Activated naive CD8-positive, alpha-beta T cell treated with anti-CD3 and anti-CD28 coated beads for 36 hours (primary cell): Measurements from ENCODE around the gene TACC2. TPM values are rescaled to one million over a fixed set of nuclear protein-coding genes. Genes with fewer than 3 reads are reported as not detected.

Experiments
- DNase-seq: peaks from one replicate; pipeline ENCODE4 v3.0.0; 2021
- H3K27ac Mint-ChIP-seq: one replicate; pipeline ENCODE4 v1.8.0; 2022; ENCODE audit warnings: mild to moderate bottlenecking, moderate library complexity, mixed read lengths
- H3K27me3 Mint-ChIP-seq: one replicate; pipeline ENCODE4 v1.8.0; 2022; ENCODE audit warnings: mild to moderate bottlenecking, mixed read lengths
- H3K36me3 Mint-ChIP-seq: one replicate; pipeline ENCODE4 v1.8.0; 2021; ENCODE audit warnings: mild to moderate bottlenecking, mixed read lengths
- H3K4me1 Mint-ChIP-seq: one replicate; pipeline ENCODE4 v1.8.0; 2021; ENCODE audit warnings: mixed read lengths
- H3K4me3 Mint-ChIP-seq: one replicate; pipeline ENCODE4 v1.8.0; 2022; ENCODE audit warnings: mild to moderate bottlenecking, moderate library complexity, mixed read lengths
- H3K9me3 Mint-ChIP-seq: one replicate; pipeline ENCODE4 v1.8.0; 2022; ENCODE audit warnings: mixed read lengths
- total RNA-seq, 2 experiments: library from RNA; stranded (reverse); gene quantifications; one replicate each; pipeline ENCODE4 v1.2.3, GENCODE V29; 2021

The TACC2 gene
- total RNA-seq, 2 experiments from 2014 or later, result not detected

- H3K36me3 Mint-ChIP-seq, result no peaks in the 10 kb centered on the region
- no peaks in the 10 kb centered on the region for H3K9me3 Mint-ChIP-seq
- no peak for DNase-seq
- no peak overlapping the region for H3K27ac Mint-ChIP-seq
- no peaks in the 10 kb centered on the region for H3K4me1 Mint-ChIP-seq
- peaks cover 8% of the 10 kb centered on the region for H3K27me3 Mint-ChIP-seq
- H3K4me3 Mint-ChIP-seq, result no peak overlapping the region
These were observed 297.9 kb downstream of the TACC2 start for GRCh38 chr10:122286867-122287266.

GRCh38 chr10:122287570-122287969, 298.6 kb downstream of the TACC2 start:
- H3K4me3 Mint-ChIP-seq, result no peak overlapping the region
- no peaks in the 10 kb centered on the region for H3K36me3 Mint-ChIP-seq
- no peaks in the 10 kb centered on the region for H3K9me3 Mint-ChIP-seq
- no peak for DNase-seq
- no peak overlapping the region for H3K27ac Mint-ChIP-seq
- peaks cover 3% of the 10 kb centered on the region for H3K27me3 Mint-ChIP-seq
- H3K4me1 Mint-ChIP-seq, result no peaks in the 10 kb centered on the region

- no peak for DNase-seq
- Mint-ChIP-seq H3K27ac (no peak overlapping the region), H3K27me3 (peaks cover 3% of the 10 kb centered on the region), H3K36me3 (no peaks in the 10 kb centered on the region), H3K4me1 (no peaks in the 10 kb centered on the region), H3K4me3 (no peak overlapping the region), H3K9me3 (no peaks in the 10 kb centered on the region)
These were observed 299.3 kb downstream of the TACC2 start for GRCh38 chr10:122288262-122288661.

- H3K36me3 Mint-ChIP-seq, result no peaks in the 10 kb centered on the region
- H3K27ac Mint-ChIP-seq, result no peak overlapping the region
- no peak for DNase-seq
These were observed 300.0 kb downstream of the TACC2 start for GRCh38 chr10:122288917-122289316.

GRCh38 chr10:122290334-122290733, 301.4 kb downstream of the TACC2 start:
- no peaks in the 10 kb centered on the region for H3K36me3 Mint-ChIP-seq
- no peak overlapping the region for H3K27ac Mint-ChIP-seq
- no peak overlapping the region for H3K4me3 Mint-ChIP-seq
- no peaks in the 10 kb centered on the region for H3K9me3 Mint-ChIP-seq
- no peak for DNase-seq
- H3K4me1 Mint-ChIP-seq, result peaks cover 2% of the 10 kb centered on the region
- H3K27me3 Mint-ChIP-seq, result peaks cover 3% of the 10 kb centered on the region

More at GRCh38 chr10:122288917-122289316, 300.0 kb downstream of the TACC2 start:
- H3K4me3 Mint-ChIP-seq, result no peak overlapping the region
- H3K4me1 Mint-ChIP-seq, result no peaks in the 10 kb centered on the region
- no peaks in the 10 kb centered on the region for H3K9me3 Mint-ChIP-seq
- peaks cover 3% of the 10 kb centered on the region for H3K27me3 Mint-ChIP-seq

DNA sequence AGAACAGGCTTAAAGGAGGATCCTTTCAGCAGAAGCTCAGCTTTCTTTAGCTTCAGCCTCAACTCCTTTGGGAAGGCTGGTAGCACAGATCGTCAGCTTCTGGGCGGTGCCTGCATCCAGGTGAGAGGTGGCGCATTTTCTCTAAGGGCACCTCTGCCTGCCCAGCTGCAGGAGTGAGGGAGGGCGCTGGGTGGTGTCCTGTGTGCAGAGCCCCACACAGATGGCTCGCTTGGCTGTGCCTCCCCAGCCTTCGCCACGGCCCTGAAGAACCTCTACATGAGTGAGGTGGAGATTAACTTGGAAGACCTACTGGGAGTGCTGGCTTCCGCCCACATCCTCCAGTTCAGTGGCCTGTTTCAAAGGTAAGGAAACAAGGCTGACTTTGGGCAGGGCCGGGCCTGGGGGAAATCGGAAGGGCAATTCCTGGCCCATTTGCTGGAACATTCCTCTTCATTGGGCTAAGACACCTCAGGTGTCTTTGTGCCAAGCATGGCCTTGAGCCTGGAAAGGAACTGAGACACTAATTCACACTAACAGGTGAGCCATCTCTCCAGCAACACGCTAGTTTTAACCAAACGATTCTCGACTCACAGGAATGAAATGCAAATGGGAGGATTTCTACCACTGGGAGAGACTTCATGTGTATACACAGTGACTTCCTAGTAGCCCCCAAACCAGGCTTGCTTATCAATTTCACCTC, 302.0 kb downstream of the TACC2 start:
- Mint-ChIP-seq H3K27ac (no peak overlapping the region), H3K27me3 (peaks cover 3% of the 10 kb centered on the region), H3K4me1 (peaks cover 2% of the 10 kb centered on the region), H3K9me3 (no peaks in the 10 kb centered on the region), H3K4me3 (no peak overlapping the region), H3K36me3 (no peaks in the 10 kb centered on the region)
- DNase-seq, result no peak

- Mint-ChIP-seq H3K4me3 (no peak overlapping the region), H3K27ac (no peak overlapping the region), H3K27me3 (peaks cover under 1% of the 10 kb centered on the region), H3K4me1 (peaks cover 2% of the 10 kb centered on the region), H3K9me3 (no peaks in the 10 kb centered on the region), H3K36me3 (no peaks in the 10 kb centered on the region)
- no peak for DNase-seq
These were observed 302.8 kb downstream of the TACC2 start for GRCh38 chr10:122291739-122292138.

DNA sequence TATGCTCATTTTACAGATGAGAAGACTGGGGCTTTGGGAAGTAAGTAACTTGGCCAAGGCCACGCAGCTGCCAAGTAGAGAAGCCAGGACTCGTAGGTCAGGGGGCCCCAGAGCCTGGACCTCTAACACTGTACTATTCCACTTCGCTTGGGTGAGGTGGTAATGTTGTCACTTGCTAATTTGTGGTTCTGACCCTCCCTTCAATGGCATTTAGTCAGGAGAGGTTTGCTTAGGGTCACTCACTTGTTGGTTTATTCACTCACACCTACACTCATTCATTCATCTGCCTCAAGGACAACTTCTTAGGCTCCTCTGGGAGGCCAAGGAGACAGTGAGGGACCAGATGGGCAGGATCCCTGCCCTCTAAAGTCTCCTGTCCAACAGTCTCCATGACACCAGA, 303.4 kb downstream of the TACC2 start:
- no peaks in the 10 kb centered on the region for H3K27me3 Mint-ChIP-seq
- H3K36me3 Mint-ChIP-seq, result no peaks in the 10 kb centered on the region
- peaks cover 2% of the 10 kb centered on the region for H3K4me1 Mint-ChIP-seq
- no peak for DNase-seq
- no peak overlapping the region for H3K4me3 Mint-ChIP-seq
- no peaks in the 10 kb centered on the region for H3K9me3 Mint-ChIP-seq
- H3K27ac Mint-ChIP-seq, result no peak overlapping the region

DNA sequence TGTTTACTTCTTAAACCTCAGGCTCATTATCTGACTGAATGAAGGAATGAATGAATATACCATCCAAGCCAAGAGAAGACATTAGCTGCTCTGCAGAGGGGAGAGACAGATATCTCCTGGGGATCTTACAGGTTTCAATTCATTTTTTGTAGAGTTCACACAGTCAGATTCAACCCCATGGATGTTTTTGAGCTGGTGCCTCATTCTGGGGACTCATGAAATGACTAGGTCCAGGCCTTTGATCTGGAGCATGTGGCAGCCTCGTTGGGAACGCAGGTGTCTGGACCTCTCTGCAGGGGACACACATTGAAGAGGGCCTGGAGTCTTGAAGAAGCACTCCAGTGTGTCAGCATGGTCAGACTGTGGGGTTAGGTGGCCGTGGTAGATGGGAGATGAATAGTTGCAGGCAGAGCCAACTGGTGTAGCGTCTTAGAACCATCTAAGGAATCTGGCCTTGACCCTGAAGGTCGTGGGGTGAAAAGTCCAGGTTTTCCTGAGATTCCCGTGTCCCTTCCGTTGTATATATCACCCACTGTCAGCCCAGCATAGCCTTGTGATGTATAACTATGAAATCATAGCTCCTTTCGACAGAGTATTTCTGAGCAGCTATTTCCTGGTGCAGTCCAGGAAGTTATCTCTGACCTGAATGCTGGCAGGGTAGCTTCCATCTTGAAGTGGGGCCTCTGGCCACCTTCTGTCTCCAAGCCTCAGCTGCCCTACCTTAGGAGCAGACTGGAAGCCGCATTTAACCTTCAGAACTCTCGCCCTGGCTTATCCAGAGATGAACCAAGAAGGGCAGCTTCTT, 304.4 kb downstream of the TACC2 start:
- H3K4me3 Mint-ChIP-seq, result no peak overlapping the region
- DNase-seq, result no peak
- peaks cover under 1% of the 10 kb centered on the region for H3K27me3 Mint-ChIP-seq
- no peaks in the 10 kb centered on the region for H3K9me3 Mint-ChIP-seq
- no peak overlapping the region for H3K27ac Mint-ChIP-seq
- peaks cover 2% of the 10 kb centered on the region for H3K4me1 Mint-ChIP-seq
- no peaks in the 10 kb centered on the region for H3K36me3 Mint-ChIP-seq

- no peak overlapping the region for H3K27ac Mint-ChIP-seq
- peaks cover 6% of the 10 kb centered on the region for H3K4me1 Mint-ChIP-seq
These were observed 305.0 kb downstream of the TACC2 start for GRCh38 chr10:122293961-122294380.

GRCh38 chr10:122294511-122295450, 305.8 kb downstream of the TACC2 start:
- Mint-ChIP-seq H3K27me3 (peaks cover 7% of the 10 kb centered on the region), H3K4me1 (peaks cover 6% of the 10 kb centered on the region), H3K36me3 (no peaks in the 10 kb centered on the region), H3K9me3 (no peaks in the 10 kb centered on the region), H3K4me3 (no peak overlapping the region), H3K27ac (no peak overlapping the region)
- DNase-seq, result no peak

More at GRCh38 chr10:122293961-122294380, 305.0 kb downstream of the TACC2 start:
- Mint-ChIP-seq H3K9me3 (no peaks in the 10 kb centered on the region), H3K27me3 (peaks cover 6% of the 10 kb centered on the region), H3K36me3 (no peaks in the 10 kb centered on the region), H3K4me3 (no peak overlapping the region)
- no peak for DNase-seq

DNA sequence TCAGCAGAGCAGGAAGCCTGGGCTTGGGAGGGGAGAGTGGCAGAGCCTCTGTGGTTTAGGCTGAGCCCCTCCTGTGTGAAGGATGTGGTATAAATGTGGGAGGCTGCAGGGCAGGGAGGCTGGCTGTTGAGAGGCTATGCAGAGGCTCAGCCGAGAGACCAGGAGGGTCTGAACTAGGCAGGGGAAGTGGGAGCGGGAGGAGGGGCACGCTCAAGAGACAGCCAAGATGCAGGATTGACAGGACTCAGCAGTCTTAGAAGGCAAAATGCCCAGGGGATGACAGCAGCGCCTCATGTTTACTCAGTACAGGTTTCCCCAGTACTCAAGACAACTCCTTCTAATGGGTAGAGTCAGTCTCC, 306.5 kb downstream of the TACC2 start:
- Mint-ChIP-seq H3K4me3 (no peak overlapping the region), H3K4me1 (peaks cover 6% of the 10 kb centered on the region), H3K9me3 (no peaks in the 10 kb centered on the region), H3K27me3 (peaks cover 7% of the 10 kb centered on the region), H3K27ac (no peak overlapping the region), H3K36me3 (no peaks in the 10 kb centered on the region)
- no peak for DNase-seq

DNA sequence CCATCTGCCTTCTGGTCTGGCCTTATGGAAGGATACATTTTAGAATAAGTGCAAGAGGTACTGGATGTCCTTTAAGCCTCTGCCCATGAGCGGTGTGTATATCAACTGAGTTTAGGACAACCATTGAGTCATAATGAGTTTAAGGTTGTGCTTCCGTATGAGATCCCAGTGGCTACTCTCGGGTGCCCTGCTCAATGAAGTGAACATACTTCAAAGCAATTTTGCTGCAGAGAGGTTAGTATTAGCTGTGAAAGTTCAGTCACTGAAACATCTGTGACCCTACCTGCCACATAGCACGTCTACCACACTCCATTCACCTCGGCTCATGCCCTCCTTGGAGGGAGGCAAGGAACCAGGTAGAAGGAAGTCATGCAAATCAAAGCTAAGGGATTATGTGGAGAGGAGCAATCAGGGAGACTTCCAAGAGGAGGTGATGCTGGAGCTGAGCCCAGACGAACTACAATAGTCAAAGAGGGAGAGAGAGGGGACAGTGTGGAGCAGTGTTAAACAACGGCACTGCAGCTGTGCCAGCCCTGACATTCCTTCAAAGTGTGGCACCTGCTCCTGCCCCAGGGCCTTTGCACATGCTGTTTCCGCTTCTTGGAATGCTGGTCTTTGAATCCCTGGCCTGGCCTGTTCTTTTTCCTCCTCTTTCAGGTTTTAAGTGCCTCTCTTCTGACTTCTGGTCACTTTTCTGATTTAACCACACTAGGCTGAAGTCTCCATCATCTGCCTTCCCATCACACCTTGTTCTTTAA, 307.6 kb downstream of the TACC2 start:
- no peak overlapping the region for H3K4me3 Mint-ChIP-seq
- no peaks in the 10 kb centered on the region for H3K9me3 Mint-ChIP-seq
- H3K36me3 Mint-ChIP-seq, result no peaks in the 10 kb centered on the region
- peaks cover 6% of the 10 kb centered on the region for H3K4me1 Mint-ChIP-seq
- H3K27me3 Mint-ChIP-seq, result peaks cover 7% of the 10 kb centered on the region
- DNase-seq, result no peak
- H3K27ac Mint-ChIP-seq, result no peak overlapping the region

DNA sequence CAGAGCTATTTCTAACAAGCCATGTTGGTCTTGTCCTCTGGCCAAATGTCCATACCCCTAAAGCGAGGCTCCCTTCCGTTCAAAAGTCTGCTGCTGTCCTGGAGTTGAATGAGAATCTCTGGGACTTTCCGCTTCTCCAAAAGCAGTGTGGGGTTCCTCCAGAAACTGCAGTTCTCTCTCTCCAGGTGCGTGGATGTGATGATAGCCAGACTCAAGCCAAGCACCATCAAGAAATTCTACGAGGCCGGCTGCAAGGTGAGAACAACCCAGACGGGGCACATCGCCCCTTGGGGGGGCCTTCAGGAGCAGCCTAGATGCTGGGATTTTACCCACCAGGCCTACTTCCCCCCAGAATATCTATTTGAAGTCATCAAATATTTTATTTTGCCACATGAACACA, 308.6 kb downstream of the TACC2 start:
- H3K27me3 Mint-ChIP-seq, result peaks cover 7% of the 10 kb centered on the region
- H3K9me3 Mint-ChIP-seq, result no peaks in the 10 kb centered on the region
- DNase-seq, result no peak
- H3K27ac Mint-ChIP-seq, result no peak overlapping the region
- no peaks in the 10 kb centered on the region for H3K36me3 Mint-ChIP-seq
- peaks cover 6% of the 10 kb centered on the region for H3K4me1 Mint-ChIP-seq
- H3K4me3 Mint-ChIP-seq, result no peak overlapping the region
